Panc1 (cell line): Measurements from ENCODE around the gene SLC9C1. TPM values are rescaled to one million over a fixed set of nuclear protein-coding genes. Genes with fewer than 3 reads are reported as not detected.

Experiments used
- ATAC-seq: fragments of 200-7000 bp; cut with Tn5 transposase; 2 replicates; pipeline ENCODE4 v1.9.1; 2020; ENCODE audit warnings: mild to moderate bottlenecking, moderate library complexity
- BruUV-seq: library from RNA; stranded (reverse); fragments of 400-500 nt; replicated peaks from 2 replicates; lab custom pipeline; 2021; lab: Mats Ljungman, UMichigan
- CTCF ChIA-PET: fragments of 300-600 bp; sonication (Branson Sonifier 250); formaldehyde crosslinking; loops from one replicate; lab custom pipeline; 2022; ENCODE audit warnings: antibody characterized with exemption; lab: Charles Lee
- POLR2A ChIA-PET: fragments of 300-600 bp; sonication (Branson Sonifier 250); formaldehyde crosslinking; loops from one replicate; lab custom pipeline; 2022; ENCODE audit warnings: antibody characterized with exemption; lab: Charles Lee
- DNase-seq: peaks from one replicate; pipeline ENCODE4 v3.0.0-alpha.2; 2010; ENCODE audit warnings: low read depth, low spot score
- H3K27ac ChIP-seq: 2 replicates; pipeline ENCODE4 v1.5.1; 2011; ENCODE audit warnings: mild to moderate bottlenecking, low read length, inconsistent platforms
- H3K27me3 ChIP-seq: fragments of 200-500 bp; sonication (Bioruptor generic); 2 replicates; pipeline ENCODE4 v1.6.0; 2014; ENCODE audit warnings: low read length, inconsistent platforms; ENCODE audit not compliant: control insufficient read depth, insufficient read depth
- H3K36me3 ChIP-seq: fragments of 200-500 bp; sonication (Bioruptor generic); 2 replicates; pipeline ENCODE4 v1.5.1; 2014; ENCODE audit warnings: inconsistent platforms, mild to moderate bottlenecking, low read length, moderate library complexity; ENCODE audit not compliant: control insufficient read depth, insufficient read depth
- H3K4me1 ChIP-seq: 2 replicates; pipeline ENCODE4 v1.5.1; 2011; ENCODE audit warnings: inconsistent platforms, mild to moderate bottlenecking, low read length, moderate library complexity; ENCODE audit not compliant: control insufficient read depth, insufficient read depth
- H3K4me3 ChIP-seq, 2 experiments: 2 replicates each; pipeline ENCODE4 v1.5.1; 2011 to 2012; ENCODE audit warnings: low read depth in 2 of 2, low read length in 2 of 2, mild to moderate bottlenecking in 2 of 2, inconsistent platforms in 1 of 2, moderate library complexity in 1 of 2
- H3K9me3 ChIP-seq: fragments of 200-500 bp; sonication (Bioruptor generic); 2 replicates; pipeline ENCODE4 v1.5.1; 2014; ENCODE audit warnings: low read depth, mild to moderate bottlenecking, inconsistent platforms, low read length, moderate library complexity; ENCODE audit not compliant: control insufficient read depth, insufficient read depth
- POLR2AphosphoS5 ChIP-seq: IDR thresholded peaks from 2 replicates; pipeline ENCODE4 v1.6.1; 2012; ENCODE audit warnings: mild to moderate bottlenecking, low read depth, low read length, moderate library complexity
- SIN3A ChIP-seq: IDR thresholded peaks from 2 replicates; pipeline ENCODE4 v1.6.1; 2012; ENCODE audit warnings: low read depth, mild to moderate bottlenecking, low read length, moderate library complexity, borderline replicate concordance; ENCODE audit not compliant: insufficient read depth
- TCF7L2 ChIP-seq: IDR thresholded peaks from 2 replicates; pipeline ENCODE4 v1.6.1; 2011; ENCODE audit warnings: mild to moderate bottlenecking, low read depth, low read length, inconsistent platforms
- in situ Hi-C: cut with HindIII; loops from 2 replicates; pipeline ENCODE4 v1.10.0; 2016; ENCODE audit warnings: low sequenced_read_pairs, low pct_unique_long_range_greater_than_20kb
- intact Hi-C: fragments of 100-400 bp; cut with micrococcal nuclease; formaldehyde crosslinking; loops from one replicate; pipeline ENCODE4 v1.10.0; 2022; ENCODE audit not compliant: unreplicated experiment
- total RNA-seq: library from RNA; stranded (reverse); gene quantifications from one replicate; pipeline ENCODE4 v1.2.1, GENCODE V29; 2021; ENCODE audit not compliant: unreplicated experiment
- TF ChIP-seq, protein P1 (sequence below): fragments of 450-650 bp; IDR thresholded peaks from 2 replicates; pipeline ENCODE4 v1.5.1; 2017; ENCODE audit warnings: mild to moderate bottlenecking
- TF ChIP-seq, protein P2 (sequence below), 2 experiments: IDR thresholded peaks; 2 replicates each; pipeline ENCODE4 v1.6.1; 2011 to 2012; ENCODE audit warnings: low read depth in 2 of 2, control low read depth in 1 of 2, low read length in 1 of 2, mild to moderate bottlenecking in 1 of 2, moderate library complexity in 1 of 2; ENCODE audit not compliant: insufficient read depth in 1 of 2

The SLC9C1 gene
- total RNA-seq, 1 experiment from 2014 or later, result not detected

DNA sequence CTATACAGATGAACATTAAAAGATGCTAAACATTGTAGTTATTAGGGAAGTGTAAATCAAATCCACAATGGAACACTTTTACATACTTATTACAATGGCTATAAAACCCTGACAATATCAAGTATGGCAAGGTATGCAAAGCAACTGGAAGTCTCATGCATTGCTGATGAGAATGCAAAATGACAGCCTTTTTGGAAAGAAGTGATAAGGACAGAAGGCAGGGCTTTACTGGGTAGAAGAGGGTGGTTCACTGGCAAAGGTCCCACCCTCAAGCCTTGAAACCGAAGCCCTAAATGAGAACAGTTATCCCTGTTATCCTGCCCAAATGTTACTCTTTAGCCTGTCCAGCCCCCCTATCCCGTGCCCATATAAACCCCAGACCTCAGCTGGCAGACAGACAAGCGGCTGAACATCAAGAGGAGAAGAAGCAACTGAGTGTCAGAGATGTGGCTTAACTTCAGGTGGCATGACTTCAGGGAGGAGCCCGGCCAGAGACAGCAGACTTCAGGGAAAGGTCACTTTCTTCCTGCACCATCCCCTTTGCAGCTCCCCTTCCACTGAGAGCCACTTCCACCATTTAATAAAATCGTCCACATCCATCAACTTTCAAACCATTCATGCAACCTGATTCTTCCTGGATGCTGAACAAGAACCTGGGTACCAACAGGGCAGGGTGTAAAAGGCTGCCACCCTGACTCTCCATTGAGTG lies 160.2 kb downstream of the SLC9C1 start:
- POLR2A ChIA-PET, result no interaction called here
- Histone ChIP-seq H3K36me3 (no peaks in the 10 kb centered on the region), H3K27ac (no peak overlapping the region), H3K27me3 (peaks cover 5% of the 10 kb centered on the region; the same call in 1 of the 2 replicates), H3K4me3 (no peak overlapping the region), H3K9me3 (no peaks in the 10 kb centered on the region), H3K4me1 (no peaks in the 10 kb centered on the region)
- BruUV-seq, result no TSS peak
- no peak for DNase-seq
- in situ Hi-C loops (no loop called here), intact Hi-C loops (no loop called here)
- CTCF ChIA-PET, result no interaction called here
- no peak for ATAC-seq
- TF ChIP-seq TCF7L2 (no peak), SIN3A (no peak), POLR2AphosphoS5 (no peak)
- TF ChIP-seq, protein P1, sequence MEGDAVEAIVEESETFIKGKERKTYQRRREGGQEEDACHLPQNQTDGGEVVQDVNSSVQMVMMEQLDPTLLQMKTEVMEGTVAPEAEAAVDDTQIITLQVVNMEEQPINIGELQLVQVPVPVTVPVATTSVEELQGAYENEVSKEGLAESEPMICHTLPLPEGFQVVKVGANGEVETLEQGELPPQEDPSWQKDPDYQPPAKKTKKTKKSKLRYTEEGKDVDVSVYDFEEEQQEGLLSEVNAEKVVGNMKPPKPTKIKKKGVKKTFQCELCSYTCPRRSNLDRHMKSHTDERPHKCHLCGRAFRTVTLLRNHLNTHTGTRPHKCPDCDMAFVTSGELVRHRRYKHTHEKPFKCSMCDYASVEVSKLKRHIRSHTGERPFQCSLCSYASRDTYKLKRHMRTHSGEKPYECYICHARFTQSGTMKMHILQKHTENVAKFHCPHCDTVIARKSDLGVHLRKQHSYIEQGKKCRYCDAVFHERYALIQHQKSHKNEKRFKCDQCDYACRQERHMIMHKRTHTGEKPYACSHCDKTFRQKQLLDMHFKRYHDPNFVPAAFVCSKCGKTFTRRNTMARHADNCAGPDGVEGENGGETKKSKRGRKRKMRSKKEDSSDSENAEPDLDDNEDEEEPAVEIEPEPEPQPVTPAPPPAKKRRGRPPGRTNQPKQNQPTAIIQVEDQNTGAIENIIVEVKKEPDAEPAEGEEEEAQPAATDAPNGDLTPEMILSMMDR, result no peak
- TF ChIP-seq, protein P2, sequence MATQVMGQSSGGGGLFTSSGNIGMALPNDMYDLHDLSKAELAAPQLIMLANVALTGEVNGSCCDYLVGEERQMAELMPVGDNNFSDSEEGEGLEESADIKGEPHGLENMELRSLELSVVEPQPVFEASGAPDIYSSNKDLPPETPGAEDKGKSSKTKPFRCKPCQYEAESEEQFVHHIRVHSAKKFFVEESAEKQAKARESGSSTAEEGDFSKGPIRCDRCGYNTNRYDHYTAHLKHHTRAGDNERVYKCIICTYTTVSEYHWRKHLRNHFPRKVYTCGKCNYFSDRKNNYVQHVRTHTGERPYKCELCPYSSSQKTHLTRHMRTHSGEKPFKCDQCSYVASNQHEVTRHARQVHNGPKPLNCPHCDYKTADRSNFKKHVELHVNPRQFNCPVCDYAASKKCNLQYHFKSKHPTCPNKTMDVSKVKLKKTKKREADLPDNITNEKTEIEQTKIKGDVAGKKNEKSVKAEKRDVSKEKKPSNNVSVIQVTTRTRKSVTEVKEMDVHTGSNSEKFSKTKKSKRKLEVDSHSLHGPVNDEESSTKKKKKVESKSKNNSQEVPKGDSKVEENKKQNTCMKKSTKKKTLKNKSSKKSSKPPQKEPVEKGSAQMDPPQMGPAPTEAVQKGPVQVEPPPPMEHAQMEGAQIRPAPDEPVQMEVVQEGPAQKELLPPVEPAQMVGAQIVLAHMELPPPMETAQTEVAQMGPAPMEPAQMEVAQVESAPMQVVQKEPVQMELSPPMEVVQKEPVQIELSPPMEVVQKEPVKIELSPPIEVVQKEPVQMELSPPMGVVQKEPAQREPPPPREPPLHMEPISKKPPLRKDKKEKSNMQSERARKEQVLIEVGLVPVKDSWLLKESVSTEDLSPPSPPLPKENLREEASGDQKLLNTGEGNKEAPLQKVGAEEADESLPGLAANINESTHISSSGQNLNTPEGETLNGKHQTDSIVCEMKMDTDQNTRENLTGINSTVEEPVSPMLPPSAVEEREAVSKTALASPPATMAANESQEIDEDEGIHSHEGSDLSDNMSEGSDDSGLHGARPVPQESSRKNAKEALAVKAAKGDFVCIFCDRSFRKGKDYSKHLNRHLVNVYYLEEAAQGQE (IDR thresholded peaks at IDR 0.05; ENCODE audit: insufficient read depth in 1 of 2, low read depth in 2 of 2, low read length in 1 of 2), result no peak

- H3K36me3 ChIP-seq, result no peaks in the 10 kb centered on the region
- H3K4me3 ChIP-seq, result no peak within 1 kb of the TSS
- CTCF ChIA-PET, result interaction anchor here (1.1 kb wide), 1 partner anchor 21 kb away, joined by 3 read pairs; no protein-coding TSS in a partner anchor
- no peaks in the 10 kb centered on the region for H3K9me3 ChIP-seq
- TF ChIP-seq POLR2AphosphoS5 (no peak), SIN3A (no peak), TCF7L2 (no peak)
- TF ChIP-seq, protein P1, result no peak
- TF ChIP-seq, protein P2 (IDR thresholded peaks at IDR 0.05; ENCODE audit: insufficient read depth in 1 of 2, low read depth in 2 of 2, low read length in 1 of 2), result no peak
- no peaks in the 10 kb centered on the region for H3K4me1 ChIP-seq
- no peak for DNase-seq
- no peak within 1 kb of the TSS for H3K27ac ChIP-seq
- H3K27me3 ChIP-seq, result peaks cover 2% of the 10 kb centered on the region; the same call in 1 of the 2 replicates
- intact Hi-C loops, result no loop called here
- in situ Hi-C loops, result no loop called here
- POLR2A ChIA-PET, result no interaction called here
- BruUV-seq, result no TSS peak
- ATAC-seq, result no peak
Observed at GRCh38 chr3:112132975-112133448, 161.0 kb downstream of the SLC9C1 start, which contains the start of gene GCSAM. TSS of gene GCSAM (minus strand) at chr3:112133248. CDS start at chr3:112133120, 128 bp downstream.
